ENCODE measurements around the gene SLC6A19. TPM values are rescaled to one million over a fixed set of nuclear protein-coding genes. Genes with fewer than 3 reads are reported as not detected.

The SLC6A19 gene
- total RNA-seq, 1 experiment from 2014 or later: 0.29 TPM

GRCh38 chr5:1163366-1163765, 38.0 kb upstream of the SLC6A19 start:
- no TSS peak for BruUV-seq (replicated peaks)

GRCh38 chr5:1163879-1164278, 37.5 kb upstream of the SLC6A19 start:
- no TSS peak for BruUV-seq (replicated peaks)
- H3K9me3 ChIP-seq: no peaks in the 10 kb centered on the region
- Mint-ChIP-seq H3K36me3 (ENCODE audit: insufficient read depth, unreplicated experiment) (peaks cover 6% of the 10 kb centered on the region), H3K4me3 (ENCODE audit: unreplicated experiment) (no peak overlapping the region), H3K27ac (ENCODE audit: unreplicated experiment) (no peak overlapping the region), H3K9me3 (ENCODE audit: unreplicated experiment) (no peaks in the 10 kb centered on the region), H3K4me1 (ENCODE audit: low read depth, unreplicated experiment) (peaks cover 17% of the 10 kb centered on the region), H3K27me3 (ENCODE audit: insufficient read depth, unreplicated experiment) (no peaks in the 10 kb centered on the region)
- ChIA-PET POLR2A (no interaction called here), CTCF (no interaction called here)
- H3K4me3 ChIP-seq (ENCODE audit: low read depth, low read length): no peak overlapping the region
- intact Hi-C loops (cut with micrococcal nuclease; ENCODE audit: unreplicated experiment): loop anchor here (10.0 kb wide), 1 partner anchor 481 kb away; no protein-coding TSS in a partner anchor
- no peak for DNase-seq
- no peaks in the 10 kb centered on the region for H3K36me3 ChIP-seq (ENCODE audit: control insufficient read depth, insufficient read depth, low read length)
- TF ChIP-seq CTCF (IDR thresholded peaks at IDR 0.05; ENCODE audit: insufficient read depth in 1 of 2, low read depth in 1 of 2, low read length in 1 of 2, severe bottlenecking in 1 of 2, unreplicated experiment in 1 of 2): no peak
- no peaks in the 10 kb centered on the region for H3K27me3 ChIP-seq (replicated peaks; ENCODE audit: control insufficient read depth, insufficient read depth, low read length)
- peaks cover 6% of the 10 kb centered on the region; the same call in 1 of the 2 replicates for H3K4me1 ChIP-seq

More at GRCh38 chr5:1163366-1163765, 38.0 kb upstream of the SLC6A19 start:
- no peak for TF ChIP-seq CTCF (IDR thresholded peaks at IDR 0.05; ENCODE audit: insufficient read depth in 1 of 2, low read depth in 1 of 2, low read length in 1 of 2, severe bottlenecking in 1 of 2, unreplicated experiment in 1 of 2)
- Mint-ChIP-seq H3K36me3 (ENCODE audit: insufficient read depth, unreplicated experiment) (peaks cover 6% of the 10 kb centered on the region), H3K9me3 (ENCODE audit: unreplicated experiment) (no peaks in the 10 kb centered on the region), H3K4me1 (ENCODE audit: low read depth, unreplicated experiment) (peaks cover 15% of the 10 kb centered on the region), H3K27ac (ENCODE audit: unreplicated experiment) (no peak overlapping the region), H3K27me3 (ENCODE audit: insufficient read depth, unreplicated experiment) (no peaks in the 10 kb centered on the region), H3K4me3 (ENCODE audit: unreplicated experiment) (no peak overlapping the region)
- ChIA-PET CTCF (interaction anchor here (0.9 kb wide), 1 partner anchor 33 kb away, joined by 5 read pairs; no protein-coding TSS in a partner anchor), POLR2A (no interaction called here)
- intact Hi-C loops (cut with micrococcal nuclease; ENCODE audit: unreplicated experiment): loop anchor here (10.0 kb wide), 1 partner anchor 481 kb away; no protein-coding TSS in a partner anchor
- no peaks in the 10 kb centered on the region for H3K27me3 ChIP-seq (replicated peaks; ENCODE audit: control insufficient read depth, insufficient read depth, low read length)
- no peaks in the 10 kb centered on the region for H3K36me3 ChIP-seq (ENCODE audit: control insufficient read depth, insufficient read depth, low read length)
- H3K4me3 ChIP-seq (ENCODE audit: low read depth, low read length): no peak overlapping the region
- no peak for DNase-seq
- H3K4me1 ChIP-seq: peaks cover 6% of the 10 kb centered on the region; the same call in 1 of the 2 replicates
- no peaks in the 10 kb centered on the region for H3K9me3 ChIP-seq

- Histone ChIP-seq H3K4me1 (peaks cover 6% of the 10 kb centered on the region; the same call in 1 of the 2 replicates), H3K9me3 (no peaks in the 10 kb centered on the region), H3K36me3 (ENCODE audit: control insufficient read depth, insufficient read depth, low read length) (no peaks in the 10 kb centered on the region), H3K4me3 (ENCODE audit: low read depth, low read length) (no peak overlapping the region), H3K27me3 (replicated peaks; ENCODE audit: control insufficient read depth, insufficient read depth, low read length) (no peaks in the 10 kb centered on the region)
- POLR2A ChIA-PET: no interaction called here
- Mint-ChIP-seq H3K27ac (ENCODE audit: unreplicated experiment) (no peak overlapping the region), H3K36me3 (ENCODE audit: insufficient read depth, unreplicated experiment) (peaks cover 6% of the 10 kb centered on the region), H3K4me1 (ENCODE audit: low read depth, unreplicated experiment) (peaks cover 17% of the 10 kb centered on the region), H3K27me3 (ENCODE audit: insufficient read depth, unreplicated experiment) (no peaks in the 10 kb centered on the region), H3K9me3 (ENCODE audit: unreplicated experiment) (no peaks in the 10 kb centered on the region), H3K4me3 (ENCODE audit: unreplicated experiment) (no peak overlapping the region)
- CTCF ChIA-PET: no interaction called here
- intact Hi-C loops (cut with micrococcal nuclease; ENCODE audit: unreplicated experiment): loop anchor here (10.0 kb wide), 1 partner anchor 480 kb away; no protein-coding TSS in a partner anchor
- BruUV-seq (replicated peaks): no TSS peak
- no peak for TF ChIP-seq CTCF (IDR thresholded peaks at IDR 0.05; ENCODE audit: insufficient read depth in 1 of 2, low read depth in 1 of 2, low read length in 1 of 2, severe bottlenecking in 1 of 2, unreplicated experiment in 1 of 2)
- DNase-seq: no peak
These were observed 36.4 kb upstream of the SLC6A19 start for GRCh38 chr5:1164696-1165630.

All from Caco-2 (cell line).